Activated naive CD8-positive, alpha-beta T cell treated with anti-CD3 and anti-CD28 coated beads, Interleukin-2, amount 50 U/mL, for 24 hours (primary cell): ENCODE measurements around the gene RSPH3.
"Not testable (repeated sequence)": the region's sequence is repeated elsewhere in the genome, so short reads cannot be mapped to it uniquely, and the experiment has no call there.

ENCODE experiments used
- ATAC-seq: fragments of 150-1000 bp; cut with Tn5 transposase; one replicate; pipeline ENCODE4 v1.10.0; 2021
- DNase-seq: peaks from one replicate; pipeline ENCODE4 v3.0.0; 2021
- H3K27ac Mint-ChIP-seq: one replicate; pipeline ENCODE4 v1.8.0; 2021; ENCODE audit warnings: mild to moderate bottlenecking, mixed read lengths
- H3K27me3 Mint-ChIP-seq: one replicate; pipeline ENCODE4 v1.8.0; 2021; ENCODE audit warnings: mixed read lengths
- H3K36me3 Mint-ChIP-seq: one replicate; pipeline ENCODE4 v1.8.0; 2021; ENCODE audit warnings: low read depth, mixed read lengths
- H3K4me1 Mint-ChIP-seq: one replicate; pipeline ENCODE4 v1.8.0; 2021; ENCODE audit warnings: mixed read lengths
- H3K4me3 Mint-ChIP-seq: one replicate; pipeline ENCODE4 v1.8.0; 2021; ENCODE audit warnings: mild to moderate bottlenecking, moderate library complexity, mixed read lengths
- H3K9me3 Mint-ChIP-seq: one replicate; pipeline ENCODE4 v1.8.0; 2021; ENCODE audit warnings: mixed read lengths

Gene RSPH3

DNA sequence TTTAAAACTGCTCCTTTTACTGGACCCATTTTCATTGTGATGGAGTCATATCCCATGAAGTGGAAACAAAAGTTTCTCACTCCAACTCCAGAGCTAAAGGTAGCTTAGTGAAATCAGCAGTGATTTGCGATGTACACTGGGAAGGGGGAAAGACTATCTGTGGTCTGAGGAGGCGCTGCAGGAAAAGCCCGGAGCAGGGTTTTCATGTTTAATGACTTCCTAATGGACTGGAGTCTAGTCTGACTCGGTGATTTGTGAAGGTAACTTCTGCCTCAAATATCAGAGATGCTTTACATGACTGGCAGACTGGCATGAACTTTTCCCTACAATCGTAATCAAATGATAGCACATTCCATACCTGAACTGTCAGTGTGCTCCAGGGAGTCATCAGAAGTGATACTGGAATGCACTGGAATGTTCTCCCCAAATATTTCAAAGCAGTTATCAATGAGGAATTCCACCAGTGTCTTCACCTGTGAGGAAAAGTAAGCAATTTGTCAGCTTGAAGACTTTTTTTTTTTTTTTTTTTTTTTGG is 37.8 kb upstream of the RSPH3 start:
- H3K36me3 Mint-ChIP-seq = peaks cover 83% of the 10 kb centered on the region
- H3K27me3 Mint-ChIP-seq = no peaks in the 10 kb centered on the region
- peaks cover 82% of the 10 kb centered on the region for H3K4me1 Mint-ChIP-seq
- peak overlapping the region; percentile 95 for H3K27ac Mint-ChIP-seq
- ATAC-seq (no peak), DNase-seq (no peak)
- no peaks in the 10 kb centered on the region for H3K9me3 Mint-ChIP-seq
- peak overlapping the region; percentile 94 for H3K4me3 Mint-ChIP-seq

DNA sequence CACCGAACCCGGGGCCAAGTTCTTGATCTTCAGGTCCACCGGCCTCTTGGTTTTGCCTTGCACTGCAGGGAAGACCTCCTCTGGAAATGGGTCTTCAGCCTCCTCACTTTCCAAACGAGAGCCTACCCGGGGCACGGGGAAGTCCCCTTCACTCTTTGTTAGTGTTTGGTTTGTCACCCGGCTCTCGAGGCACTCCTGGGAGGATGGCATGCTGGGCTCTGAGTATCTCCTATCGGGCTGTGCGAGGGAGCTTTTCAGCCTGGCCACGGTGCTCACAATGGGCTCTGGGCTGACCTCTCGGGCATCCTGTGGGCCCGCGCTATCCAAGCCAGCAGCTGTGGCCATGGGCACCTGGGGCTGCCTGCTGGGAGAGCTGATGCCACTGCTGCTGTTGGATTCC is 36.7 kb upstream of the RSPH3 start:
- Mint-ChIP-seq H3K27ac (peak overlapping the region; percentile 79), H3K27me3 (no peaks in the 10 kb centered on the region), H3K4me1 (peaks cover 73% of the 10 kb centered on the region), H3K4me3 (peak overlapping the region; percentile 50), H3K36me3 (peaks cover 71% of the 10 kb centered on the region), H3K9me3 (no peaks in the 10 kb centered on the region)
- DNase-seq = no peak
- peak; percentile 23 for ATAC-seq

DNA sequence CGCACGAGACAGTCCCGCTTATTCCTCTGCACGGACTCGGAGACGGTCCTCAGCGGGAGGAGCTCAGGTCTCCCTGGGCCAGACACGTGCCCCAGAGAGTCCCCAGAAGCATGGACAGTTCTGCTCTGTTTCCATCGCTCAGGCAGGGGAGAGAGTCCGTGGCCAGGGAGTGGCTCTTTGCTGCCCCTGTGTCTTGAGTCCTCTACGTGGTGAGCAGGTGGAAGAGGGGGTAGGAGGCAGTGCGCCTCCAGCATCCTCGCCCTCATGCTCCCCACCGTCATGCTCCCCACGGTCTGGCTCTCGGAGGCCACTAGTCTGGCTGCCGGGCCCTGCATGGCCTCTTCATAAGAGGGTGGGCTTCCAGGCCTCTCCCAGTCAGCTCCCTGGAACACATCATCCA is 35.9 kb upstream of the RSPH3 start:
- DNase-seq = no peak
- Mint-ChIP-seq H3K4me3 (peak overlapping the region; percentile 8), H3K9me3 (no peaks in the 10 kb centered on the region), H3K36me3 (peaks cover 63% of the 10 kb centered on the region), H3K27ac (peak overlapping the region; percentile 41), H3K4me1 (peaks cover 65% of the 10 kb centered on the region), H3K27me3 (no peaks in the 10 kb centered on the region)
- no peak for ATAC-seq

DNA sequence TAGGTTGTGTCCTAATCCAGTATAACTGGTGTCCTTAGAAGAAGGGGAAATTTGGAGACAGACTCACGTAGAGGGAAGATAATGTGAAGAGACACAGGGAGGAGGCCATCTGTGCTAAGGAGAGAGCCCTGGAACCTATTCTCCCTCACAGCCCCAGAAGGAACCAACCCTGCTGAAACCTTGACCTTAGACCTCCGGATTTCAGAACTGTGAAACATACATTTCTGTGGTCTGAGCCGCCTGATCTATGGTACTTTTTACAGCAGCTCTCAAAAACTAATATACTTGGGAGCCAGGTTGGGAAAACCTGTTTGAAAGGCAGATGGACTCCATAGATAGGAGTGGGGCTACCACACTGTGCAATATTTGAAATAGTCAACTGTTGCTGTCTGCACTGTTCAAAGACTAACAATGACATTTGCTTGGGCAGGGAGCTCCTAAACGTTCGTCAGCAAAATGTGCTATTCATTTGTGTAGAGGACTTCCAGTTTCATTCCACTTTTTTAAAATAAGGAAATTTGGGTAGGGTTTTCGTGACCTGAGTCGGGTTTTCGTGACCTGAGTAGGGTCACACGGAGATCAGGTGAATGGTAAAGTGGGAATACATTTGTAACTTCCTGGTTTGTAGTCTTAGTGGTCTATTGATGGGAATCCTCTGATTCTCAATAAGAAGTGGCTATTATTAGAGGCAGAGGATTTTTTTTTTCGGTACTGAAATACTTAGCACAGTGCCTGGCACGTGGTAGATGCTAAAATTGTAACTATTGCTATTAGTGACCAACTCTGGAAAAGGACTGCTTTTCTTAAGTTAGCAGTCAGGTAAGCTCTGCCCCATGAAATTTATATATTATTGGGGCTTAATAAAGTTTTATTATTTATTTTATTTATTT is 33.4 kb upstream of the RSPH3 start:
- H3K9me3 Mint-ChIP-seq = no peaks in the 10 kb centered on the region

DNA sequence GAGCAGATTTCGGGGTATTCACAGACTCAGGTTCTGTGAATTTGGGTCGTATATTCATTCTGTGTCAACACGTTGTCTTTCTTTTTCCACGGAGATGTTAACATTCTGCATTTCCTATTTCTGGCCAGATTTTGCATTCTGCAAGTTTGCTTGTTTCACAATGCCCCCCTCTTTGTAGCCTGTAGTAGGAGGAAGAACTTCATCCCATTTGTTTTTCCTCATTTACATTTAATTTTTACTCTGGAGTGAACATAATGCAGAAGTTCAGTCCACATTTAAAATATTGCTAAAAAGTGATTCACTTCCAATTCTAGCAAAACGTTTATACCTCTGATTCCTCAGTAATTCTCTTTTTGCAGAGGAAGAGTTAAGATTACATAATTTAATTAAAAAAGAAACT is 31.8 kb upstream of the RSPH3 start:
- Mint-ChIP-seq H3K4me1 (peaks cover 28% of the 10 kb centered on the region), H3K27ac (no peak overlapping the region), H3K36me3 (peaks cover 24% of the 10 kb centered on the region), H3K4me3 (no peak overlapping the region), H3K9me3 (no peaks in the 10 kb centered on the region), H3K27me3 (no peaks in the 10 kb centered on the region)
- ATAC-seq (no peak), DNase-seq (no peak)

More for the DNA sequence above, 33.4 kb upstream of the RSPH3 start:
- Mint-ChIP-seq H3K27ac (peak overlapping the region; percentile 61), H3K4me3 (no peak overlapping the region), H3K36me3 (peaks cover 38% of the 10 kb centered on the region), H3K27me3 (no peaks in the 10 kb centered on the region), H3K4me1 (peaks cover 41% of the 10 kb centered on the region)
- ATAC-seq (peak; percentile 26), DNase-seq (no peak)

DNA sequence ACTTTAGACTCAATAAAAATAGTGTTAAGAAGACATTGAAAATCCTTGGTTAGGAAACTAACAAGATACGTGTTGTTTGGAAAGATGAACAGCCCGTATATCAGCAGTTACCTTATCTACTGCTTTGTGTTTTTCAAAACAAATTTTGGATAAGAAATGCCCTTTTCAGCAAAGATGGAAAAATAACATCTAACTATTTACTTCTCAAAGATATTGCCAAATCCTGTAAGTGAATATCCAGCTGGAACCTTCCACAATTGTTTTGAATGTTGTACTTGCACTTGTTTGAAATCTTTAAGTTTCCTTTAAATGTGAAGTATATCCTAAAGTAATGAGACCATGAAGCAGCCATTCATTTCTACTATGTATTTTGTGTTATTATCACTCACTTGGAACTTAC is 30.2 kb upstream of the RSPH3 start:
- peaks cover 17% of the 10 kb centered on the region for H3K36me3 Mint-ChIP-seq
- DNase-seq (no peak), ATAC-seq (no peak)
- no peak overlapping the region for H3K27ac Mint-ChIP-seq
- H3K9me3 Mint-ChIP-seq = peaks cover 9% of the 10 kb centered on the region
- H3K4me3 Mint-ChIP-seq = no peak overlapping the region
- H3K4me1 Mint-ChIP-seq = peaks cover 13% of the 10 kb centered on the region
- H3K27me3 Mint-ChIP-seq = no peaks in the 10 kb centered on the region

DNA sequence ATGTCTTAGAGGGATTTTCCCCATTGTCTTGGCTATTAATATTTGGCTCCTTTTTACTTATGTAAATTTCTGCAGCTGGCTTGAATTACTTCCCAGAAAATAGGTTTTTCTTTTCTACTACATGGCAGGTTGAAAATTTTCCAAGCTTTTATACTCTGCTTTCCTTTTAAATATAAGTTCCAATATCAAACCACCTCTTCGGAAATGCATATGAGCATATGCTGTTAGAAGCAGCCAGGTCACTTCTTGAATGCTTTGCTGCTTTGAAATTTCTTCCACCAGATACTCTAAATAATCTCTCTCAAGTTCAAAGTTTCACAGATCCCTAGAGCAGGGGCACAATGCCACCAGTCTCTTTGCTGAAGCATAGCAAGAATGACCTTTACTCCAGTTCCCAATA is 25.2 kb upstream of the RSPH3 start:
- not testable (repeated sequence) for H3K27ac Mint-ChIP-seq, DNase-seq, ATAC-seq, H3K27me3 Mint-ChIP-seq, H3K4me3 Mint-ChIP-seq
- Mint-ChIP-seq H3K4me1 (peaks cover 26% of the 10 kb centered on the region), H3K9me3 (peaks cover 36% of the 10 kb centered on the region), H3K36me3 (peaks cover 41% of the 10 kb centered on the region)

DNA sequence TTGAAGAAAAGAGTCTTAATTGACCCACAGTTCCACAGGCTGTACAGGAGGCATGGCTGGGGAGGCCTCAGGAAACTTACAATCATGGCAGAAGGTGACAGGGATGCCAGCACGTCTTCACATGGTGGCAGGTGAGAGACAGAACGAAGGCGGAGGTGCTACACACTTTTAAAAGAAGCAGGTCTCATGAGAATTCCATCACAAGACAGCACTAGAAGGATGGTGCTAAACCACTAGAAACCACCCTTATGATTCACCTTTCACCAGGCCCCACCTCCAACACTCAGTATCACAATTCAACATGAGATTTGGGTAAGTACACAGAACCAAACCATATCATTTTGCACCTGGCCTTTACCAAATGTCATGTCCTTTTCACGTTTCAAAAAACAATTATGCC is 23.9 kb upstream of the RSPH3 start:
- Mint-ChIP-seq H3K9me3 (peaks cover 36% of the 10 kb centered on the region), H3K36me3 (peaks cover 45% of the 10 kb centered on the region), H3K27me3 (no peaks in the 10 kb centered on the region), H3K4me1 (peaks cover 36% of the 10 kb centered on the region), H3K4me3 (no peak overlapping the region), H3K27ac (peak overlapping the region; percentile 69)
- ATAC-seq = peak; percentile 99
- DNase-seq = no peak

DNA sequence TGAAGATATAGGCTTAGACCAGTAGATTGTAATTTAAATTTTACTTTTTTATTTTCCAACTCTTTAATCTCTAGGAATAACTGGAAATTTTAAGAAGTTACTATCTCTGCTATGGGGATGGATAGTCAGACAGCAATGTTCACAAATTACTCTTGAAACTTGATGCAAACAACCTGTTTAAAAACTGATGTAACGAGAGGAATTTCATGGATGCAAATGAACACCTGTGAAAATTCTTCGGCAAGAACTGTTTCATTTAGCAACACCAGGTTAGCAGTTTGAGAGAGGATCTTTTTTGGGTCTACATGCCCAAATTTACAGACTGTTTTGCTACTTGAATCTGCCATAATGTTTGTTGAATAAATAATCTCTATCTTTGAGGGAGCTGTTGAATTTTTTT is 20.0 kb upstream of the RSPH3 start:
- Mint-ChIP-seq H3K36me3 (peaks cover 43% of the 10 kb centered on the region), H3K27me3 (no peaks in the 10 kb centered on the region), H3K4me1 (peaks cover 61% of the 10 kb centered on the region), H3K27ac (no peak overlapping the region), H3K9me3 (peaks cover 26% of the 10 kb centered on the region), H3K4me3 (no peak overlapping the region)
- ATAC-seq = no peak
- no peak for DNase-seq

DNA sequence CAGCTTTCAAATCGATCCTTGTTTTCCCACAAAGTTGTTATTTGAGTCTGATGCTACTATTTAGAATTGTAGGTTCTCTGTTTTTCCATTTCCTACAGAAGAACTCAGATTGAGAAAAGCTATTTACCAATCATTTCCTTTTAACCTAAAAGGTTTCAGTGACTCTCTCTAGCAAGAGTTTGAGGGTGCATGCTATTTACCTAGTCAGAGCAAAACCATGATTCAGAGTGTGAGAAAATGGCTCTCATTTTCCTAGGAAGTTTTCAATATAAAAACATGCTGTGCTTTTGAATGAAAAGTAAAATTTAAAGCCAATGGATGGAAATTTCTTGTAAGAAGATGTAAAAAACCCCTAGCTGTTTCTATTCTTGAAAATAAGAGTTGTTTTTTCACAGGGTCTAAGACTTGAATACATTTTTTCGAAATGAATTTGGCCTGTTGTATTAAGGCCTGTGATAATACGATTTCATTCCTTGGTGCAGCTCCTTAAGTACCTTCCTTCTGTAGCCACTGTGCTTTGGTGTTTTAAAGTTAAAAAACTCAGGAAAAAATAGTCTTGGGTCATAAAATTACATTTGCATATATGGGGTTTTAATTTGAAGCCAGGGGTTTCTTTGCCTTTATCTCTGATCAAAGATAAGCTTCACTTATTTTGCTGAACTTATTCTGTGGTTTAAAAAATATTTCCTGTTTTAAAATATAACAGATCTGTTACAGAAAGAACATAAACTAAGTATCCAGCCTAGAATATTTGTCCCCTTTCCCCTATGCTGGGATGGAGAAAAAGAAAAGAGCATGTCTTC is 18.0 kb upstream of the RSPH3 start:
- Mint-ChIP-seq H3K27ac (peak overlapping the region; percentile 93), H3K36me3 (peaks cover 24% of the 10 kb centered on the region), H3K27me3 (no peaks in the 10 kb centered on the region), H3K9me3 (peaks cover 12% of the 10 kb centered on the region), H3K4me3 (peak overlapping the region; percentile 61), H3K4me1 (peaks cover 63% of the 10 kb centered on the region)
- peak; percentile 88 for ATAC-seq
- no peak for DNase-seq

DNA sequence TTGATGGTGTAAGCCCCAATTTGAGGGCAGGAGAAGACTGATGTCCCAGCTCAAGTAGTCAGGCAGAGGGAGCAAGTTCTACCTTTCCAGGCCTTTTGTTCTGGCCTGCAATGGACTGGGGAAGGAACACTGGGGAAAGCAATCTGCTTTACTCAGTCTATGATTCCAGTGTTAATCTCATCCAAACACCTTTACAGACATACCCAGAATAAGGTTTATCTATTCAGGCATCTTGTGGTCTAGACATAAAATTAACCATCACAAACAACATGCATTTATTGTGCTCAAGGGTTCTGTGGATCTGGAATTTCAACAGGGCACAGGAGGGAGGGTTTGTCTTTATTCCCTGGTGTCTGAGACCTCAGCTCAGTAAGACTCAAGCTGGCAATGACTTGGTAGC is 14.4 kb upstream of the RSPH3 start:
- DNase-seq (no peak), ATAC-seq (no peak)
- H3K4me3 Mint-ChIP-seq = no peak overlapping the region
- H3K36me3 Mint-ChIP-seq = peaks cover 15% of the 10 kb centered on the region
- H3K9me3 Mint-ChIP-seq = no peaks in the 10 kb centered on the region
- no peak overlapping the region for H3K27ac Mint-ChIP-seq
- H3K4me1 Mint-ChIP-seq = peaks cover 72% of the 10 kb centered on the region
- no peaks in the 10 kb centered on the region for H3K27me3 Mint-ChIP-seq

DNA sequence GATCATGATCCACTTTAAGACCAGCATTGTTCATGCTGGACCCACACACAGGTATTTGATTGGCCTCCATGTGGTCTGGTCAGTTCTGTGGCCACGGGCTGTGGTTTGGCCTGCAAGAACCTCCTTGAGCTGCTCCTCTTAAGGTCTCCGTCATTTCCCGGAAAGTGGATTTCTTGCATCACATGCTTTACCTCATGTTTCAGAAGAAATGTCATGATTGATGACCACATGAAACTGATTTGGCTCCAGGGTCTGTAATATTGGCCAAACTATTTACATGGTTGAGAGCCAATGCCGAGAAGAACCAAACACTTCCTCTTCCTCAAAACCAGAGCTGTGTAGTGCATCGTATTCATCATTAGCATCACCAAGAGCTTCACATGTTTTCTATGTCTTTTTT is 13.2 kb upstream of the RSPH3 start:
- H3K4me3 Mint-ChIP-seq = no peak overlapping the region
- peak overlapping the region; percentile 56 for H3K27ac Mint-ChIP-seq
- ATAC-seq = no peak
- H3K36me3 Mint-ChIP-seq = peaks cover 12% of the 10 kb centered on the region
- H3K4me1 Mint-ChIP-seq = peaks cover 66% of the 10 kb centered on the region
- no peaks in the 10 kb centered on the region for H3K9me3 Mint-ChIP-seq
- no peaks in the 10 kb centered on the region for H3K27me3 Mint-ChIP-seq
- no peak for DNase-seq

DNA sequence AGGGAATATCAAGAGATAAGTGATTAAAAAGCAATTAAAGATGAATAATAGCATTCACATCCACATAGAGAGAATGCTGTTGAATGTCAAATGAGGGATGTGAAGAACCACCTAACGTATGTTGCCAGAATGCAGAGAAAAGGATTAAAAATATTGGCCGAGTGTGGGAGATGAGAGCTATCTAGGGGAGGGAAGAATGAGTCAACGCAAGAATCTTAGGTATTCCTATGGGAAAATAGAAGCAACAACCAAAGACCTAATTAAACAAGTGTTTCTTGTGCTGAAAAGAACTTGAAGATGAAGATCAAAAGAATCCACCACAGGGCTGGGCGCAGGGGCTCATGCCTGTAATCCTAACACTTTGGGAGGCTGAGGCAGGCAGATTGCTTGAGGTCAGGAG is 12.2 kb upstream of the RSPH3 start:
- DNase-seq (no peak), ATAC-seq (no peak)
- H3K27me3 Mint-ChIP-seq = no peaks in the 10 kb centered on the region
- H3K27ac Mint-ChIP-seq = no peak overlapping the region
- H3K9me3 Mint-ChIP-seq = no peaks in the 10 kb centered on the region
- peaks cover 12% of the 10 kb centered on the region for H3K36me3 Mint-ChIP-seq
- H3K4me1 Mint-ChIP-seq = peaks cover 57% of the 10 kb centered on the region
- H3K4me3 Mint-ChIP-seq = no peak overlapping the region

DNA sequence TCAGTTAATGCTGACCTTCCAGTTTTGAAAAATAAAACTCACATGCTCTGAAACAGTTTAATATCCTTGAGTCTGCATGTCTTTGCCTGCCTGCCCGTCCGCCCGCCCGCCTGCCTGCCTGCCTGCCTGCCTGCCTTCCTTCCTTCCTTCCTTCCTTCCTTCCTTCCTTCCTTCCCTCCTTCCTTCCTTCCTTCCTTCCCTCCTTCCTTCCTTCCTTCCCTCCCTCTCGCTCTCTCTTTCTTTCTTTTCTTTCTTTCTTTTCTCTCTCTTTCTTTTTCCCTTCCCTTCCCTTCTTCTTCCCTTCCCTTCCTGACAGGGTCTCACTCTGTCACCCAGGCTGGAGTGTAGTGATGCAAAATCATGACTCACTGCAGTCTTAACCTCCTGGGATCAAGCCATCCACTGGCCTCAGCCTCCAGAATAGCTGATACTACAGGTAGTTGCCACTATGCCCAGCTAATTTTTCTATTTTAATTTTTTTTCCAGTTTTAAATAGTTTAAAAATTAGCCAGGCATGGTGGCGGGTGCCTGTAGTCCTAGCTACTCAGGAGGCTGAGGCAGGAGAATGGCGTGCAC is 10.1 kb upstream of the RSPH3 start:
- not testable (repeated sequence) for H3K27ac Mint-ChIP-seq, H3K4me3 Mint-ChIP-seq, ATAC-seq, H3K36me3 Mint-ChIP-seq, H3K9me3 Mint-ChIP-seq, H3K27me3 Mint-ChIP-seq, DNase-seq
- H3K4me1 Mint-ChIP-seq = peaks cover 47% of the 10 kb centered on the region
